ENCODE results near the gene FAM131A.

GRCh38 chr3:184339001-184339400 is 1.6 kb downstream of the FAM131A start:
- TF ChIP-seq, protein P1, sequence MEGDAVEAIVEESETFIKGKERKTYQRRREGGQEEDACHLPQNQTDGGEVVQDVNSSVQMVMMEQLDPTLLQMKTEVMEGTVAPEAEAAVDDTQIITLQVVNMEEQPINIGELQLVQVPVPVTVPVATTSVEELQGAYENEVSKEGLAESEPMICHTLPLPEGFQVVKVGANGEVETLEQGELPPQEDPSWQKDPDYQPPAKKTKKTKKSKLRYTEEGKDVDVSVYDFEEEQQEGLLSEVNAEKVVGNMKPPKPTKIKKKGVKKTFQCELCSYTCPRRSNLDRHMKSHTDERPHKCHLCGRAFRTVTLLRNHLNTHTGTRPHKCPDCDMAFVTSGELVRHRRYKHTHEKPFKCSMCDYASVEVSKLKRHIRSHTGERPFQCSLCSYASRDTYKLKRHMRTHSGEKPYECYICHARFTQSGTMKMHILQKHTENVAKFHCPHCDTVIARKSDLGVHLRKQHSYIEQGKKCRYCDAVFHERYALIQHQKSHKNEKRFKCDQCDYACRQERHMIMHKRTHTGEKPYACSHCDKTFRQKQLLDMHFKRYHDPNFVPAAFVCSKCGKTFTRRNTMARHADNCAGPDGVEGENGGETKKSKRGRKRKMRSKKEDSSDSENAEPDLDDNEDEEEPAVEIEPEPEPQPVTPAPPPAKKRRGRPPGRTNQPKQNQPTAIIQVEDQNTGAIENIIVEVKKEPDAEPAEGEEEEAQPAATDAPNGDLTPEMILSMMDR (IDR thresholded peaks at IDR 0.05; ENCODE audit: poor library complexity, severe bottlenecking), result no peak
- no peak for TF ChIP-seq EP300 (conservative IDR thresholded peaks at IDR 0.05; ENCODE audit: poor library complexity, severe bottlenecking)
- no peak for TF ChIP-seq EZH2 (IDR thresholded peaks at IDR 0.05; ENCODE audit: borderline replicate concordance, insufficient read depth, low read length, poor library complexity, severe bottlenecking)
- no peak for TF ChIP-seq POLR2AphosphoS5 (IDR thresholded peaks at IDR 0.05)
- TF ChIP-seq SMC3 (conservative IDR thresholded peaks at IDR 0.05; ENCODE audit: poor library complexity), result no peak
- TF ChIP-seq RAD21 (conservative IDR thresholded peaks at IDR 0.05), result no peak
- TF ChIP-seq, protein P2, sequence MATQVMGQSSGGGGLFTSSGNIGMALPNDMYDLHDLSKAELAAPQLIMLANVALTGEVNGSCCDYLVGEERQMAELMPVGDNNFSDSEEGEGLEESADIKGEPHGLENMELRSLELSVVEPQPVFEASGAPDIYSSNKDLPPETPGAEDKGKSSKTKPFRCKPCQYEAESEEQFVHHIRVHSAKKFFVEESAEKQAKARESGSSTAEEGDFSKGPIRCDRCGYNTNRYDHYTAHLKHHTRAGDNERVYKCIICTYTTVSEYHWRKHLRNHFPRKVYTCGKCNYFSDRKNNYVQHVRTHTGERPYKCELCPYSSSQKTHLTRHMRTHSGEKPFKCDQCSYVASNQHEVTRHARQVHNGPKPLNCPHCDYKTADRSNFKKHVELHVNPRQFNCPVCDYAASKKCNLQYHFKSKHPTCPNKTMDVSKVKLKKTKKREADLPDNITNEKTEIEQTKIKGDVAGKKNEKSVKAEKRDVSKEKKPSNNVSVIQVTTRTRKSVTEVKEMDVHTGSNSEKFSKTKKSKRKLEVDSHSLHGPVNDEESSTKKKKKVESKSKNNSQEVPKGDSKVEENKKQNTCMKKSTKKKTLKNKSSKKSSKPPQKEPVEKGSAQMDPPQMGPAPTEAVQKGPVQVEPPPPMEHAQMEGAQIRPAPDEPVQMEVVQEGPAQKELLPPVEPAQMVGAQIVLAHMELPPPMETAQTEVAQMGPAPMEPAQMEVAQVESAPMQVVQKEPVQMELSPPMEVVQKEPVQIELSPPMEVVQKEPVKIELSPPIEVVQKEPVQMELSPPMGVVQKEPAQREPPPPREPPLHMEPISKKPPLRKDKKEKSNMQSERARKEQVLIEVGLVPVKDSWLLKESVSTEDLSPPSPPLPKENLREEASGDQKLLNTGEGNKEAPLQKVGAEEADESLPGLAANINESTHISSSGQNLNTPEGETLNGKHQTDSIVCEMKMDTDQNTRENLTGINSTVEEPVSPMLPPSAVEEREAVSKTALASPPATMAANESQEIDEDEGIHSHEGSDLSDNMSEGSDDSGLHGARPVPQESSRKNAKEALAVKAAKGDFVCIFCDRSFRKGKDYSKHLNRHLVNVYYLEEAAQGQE (IDR thresholded peaks at IDR 0.05; ENCODE audit: borderline replicate concordance), result no peak

All from neural cell (in vitro differentiated cells).